CD14-positive monocyte (primary cell): ENCODE measurements around the gene BRS3. TPM values are rescaled to one million over a fixed set of nuclear protein-coding genes. Genes with fewer than 3 reads are reported as not detected.

Experiments used
- DNase-seq, 3 donors: peaks; one replicate each; pipeline ENCODE4 v3.0.0-alpha.2; 2011 to 2022
- H2AFZ ChIP-seq: 2 replicates; pipeline ENCODE4 v1.6.0; 2012; ENCODE audit warnings: mild to moderate bottlenecking, low read depth, low read length, inconsistent platforms; ENCODE audit not compliant: insufficient read depth, poor library complexity, severe bottlenecking
- H3K27ac ChIP-seq, 2 donors: 1 replicate in 1 of 2; 2 replicates in 1 of 2; pipeline ENCODE4 v1.5.1; 2012 to 2013; ENCODE audit warnings: low read length in 2 of 2, control low read depth in 1 of 2, inconsistent platforms in 1 of 2, low read depth in 1 of 2, mild to moderate bottlenecking in 1 of 2
- H3K27me3 ChIP-seq, 2 donors: one replicate each; pipeline versions ENCODE4 v1.6.0 to v1.6.1; 2011 to 2013; ENCODE audit warnings: low read length in 2 of 2; ENCODE audit not compliant: control insufficient read depth in 2 of 2, insufficient read depth in 2 of 2
- H3K36me3 ChIP-seq, 2 donors: replicated peaks in 1 of 2; 1 replicate in 1 of 2; 2 replicates in 1 of 2; pipeline versions ENCODE4 v1.5.1 to v1.6.1; 2012 to 2013; ENCODE audit warnings: low read length in 2 of 2, control low read depth in 1 of 2, inconsistent platforms in 1 of 2, mild to moderate bottlenecking in 1 of 2; ENCODE audit not compliant: insufficient read depth in 2 of 2, control insufficient read depth in 1 of 2
- H3K4me1 ChIP-seq, 2 donors: 1 replicate in 1 of 2; 2 replicates in 1 of 2; pipeline versions ENCODE4 v1.5.1 to v1.6.1; 2012 to 2013; ENCODE audit warnings: low read length in 2 of 2, control low read depth in 1 of 2, inconsistent platforms in 1 of 2, mild to moderate bottlenecking in 1 of 2, moderate library complexity in 1 of 2; ENCODE audit not compliant: insufficient read depth in 2 of 2, control insufficient read depth in 1 of 2
- H3K4me2 ChIP-seq: replicated peaks from 2 replicates; pipeline ENCODE3; 2012; ENCODE audit warnings: low read length, moderate library complexity, mild to moderate bottlenecking; ENCODE audit not compliant: poor library complexity, severe bottlenecking; ENCODE audit errors: extremely low read depth
- H3K4me3 ChIP-seq, 3 experiments: fragments of 200-600 bp in 1 of 3; sonication (generic) in 1 of 3; replicated peaks in 1 of 3; 1 replicate in 2 of 3; 2 replicates in 1 of 3; pipeline ENCODE4 v1.5.1; 2011 to 2013; ENCODE audit warnings: low read length in 3 of 3, mild to moderate bottlenecking in 3 of 3, control low read depth in 2 of 3, low read depth in 2 of 3, inconsistent platforms in 1 of 3, moderate library complexity in 1 of 3
- H3K79me2 ChIP-seq: 2 replicates; pipeline ENCODE4 v1.6.0; 2012; ENCODE audit warnings: mild to moderate bottlenecking, control low read depth, inconsistent platforms, low read length, moderate library complexity; ENCODE audit not compliant: insufficient read depth
- H3K9ac ChIP-seq: 2 replicates; pipeline ENCODE4 v1.6.0; 2017; ENCODE audit warnings: low read length, mild to moderate bottlenecking; ENCODE audit not compliant: insufficient read depth, poor library complexity, severe bottlenecking
- H3K9me3 ChIP-seq, 2 donors: replicated peaks in 1 of 2; 1 replicate in 1 of 2; 2 replicates in 1 of 2; pipeline versions ENCODE4 v1.5.1 to v1.6.1; 2012 to 2013; ENCODE audit warnings: low read length in 2 of 2, control low read depth in 1 of 2; ENCODE audit not compliant: control insufficient read depth in 1 of 2, insufficient read depth in 1 of 2
- H4K20me1 ChIP-seq: 2 replicates; pipeline ENCODE4 v1.6.0; 2012; ENCODE audit warnings: mild to moderate bottlenecking, low read length, control low read depth, moderate library complexity; ENCODE audit not compliant: insufficient read depth
- H3K27ac Mint-ChIP-seq, 7 donors: one replicate each; pipeline ENCODE4 v1.8.0; 2020; ENCODE audit warnings: mild to moderate bottlenecking in 7 of 7, mixed read lengths in 7 of 7, moderate library complexity in 6 of 7, inconsistent platforms in 2 of 7
- H3K27me3 Mint-ChIP-seq, 3 donors: one replicate each; pipeline ENCODE4 v1.8.0; 2021 to 2022; ENCODE audit warnings: low read depth in 3 of 3, mild to moderate bottlenecking in 3 of 3, mixed read lengths in 3 of 3, moderate library complexity in 3 of 3, inconsistent platforms in 1 of 3
- H3K36me3 Mint-ChIP-seq, 2 donors: one replicate each; pipeline ENCODE4 v1.8.0; 2020; ENCODE audit warnings: mixed read lengths in 2 of 2, inconsistent platforms in 1 of 2, mild to moderate bottlenecking in 1 of 2
- H3K4me1 Mint-ChIP-seq: one replicate; pipeline ENCODE4 v1.8.0; 2020; ENCODE audit warnings: mild to moderate bottlenecking, mixed read lengths
- H3K4me3 Mint-ChIP-seq, 2 donors: one replicate each; pipeline ENCODE4 v1.8.0; 2020; ENCODE audit warnings: mild to moderate bottlenecking in 2 of 2, mixed read lengths in 2 of 2, moderate library complexity in 1 of 2
- H3K9me3 Mint-ChIP-seq, 7 donors: one replicate each; pipeline ENCODE4 v1.8.0; 2020 to 2022; ENCODE audit warnings: mixed read lengths in 7 of 7, mild to moderate bottlenecking in 6 of 7, moderate library complexity in 6 of 7, inconsistent platforms in 2 of 7
- CTCF ChIP-seq: fragments of 200-600 bp; IDR thresholded peaks from one replicate; pipeline ENCODE4 v1.8.0; 2022; ENCODE audit warnings: antibody characterized with exemption, mild to moderate bottlenecking
- WGBS: methylation state at CpG from one replicate; pipeline ENCODE4 v1.1.5; 2013; ENCODE audit warnings: missing lambda C conversion rate; ENCODE audit not compliant: insufficient coverage; 5-methylcytosine and 5-hydroxymethylcytosine counted together
- intact Hi-C, 2 donors: fragments of 100-400 bp; cut with micrococcal nuclease; formaldehyde crosslinking; loops; one replicate each; pipeline versions ENCODE4 v1.15.0 to v1.15.1; 2023
- polyA plus RNA-seq, 3 donors: library from polyadenylated mRNA; depleted of rRNA in 1 of 3; unstranded in 2 of 3; stranded (reverse) in 1 of 3; fragments of 300-500 nt in 2 of 3; fragments of >200 nt in 1 of 3; fragmentation: Illumina TruSeq in 2 of 3; gene quantifications; 1 replicate in 2 of 3; 2 replicates in 1 of 3; pipeline ENCODE4 v1.2.3, GENCODE V29; 2012 to 2021

BRS3 gene
- polyA plus RNA-seq, 3 donors = not detected

- Mint-ChIP-seq H3K4me3 (no peak overlapping the region), H3K27ac (no peak overlapping the region), H3K9me3 (peaks cover 0 to 2% (median 1%) of the 10 kb centered on the region in 7 donors), H3K4me1 (no peaks in the 10 kb centered on the region), H3K36me3 (no peaks in the 10 kb centered on the region), H3K27me3 (peaks cover 0 to 6% (median 5%) of the 10 kb centered on the region in 3 donors)
- no peak overlapping the region for H2AFZ ChIP-seq
- intact Hi-C loops = no loop called here
- H3K9ac ChIP-seq = no peak overlapping the region
- no peaks in the 10 kb centered on the region for H3K36me3 ChIP-seq
- H3K4me2 ChIP-seq = no peak overlapping the region
- H3K27ac ChIP-seq = no peak overlapping the region
- no peaks in the 10 kb centered on the region for H3K4me1 ChIP-seq
- no peak for DNase-seq
- TF ChIP-seq CTCF = no peak
- no peaks in the 10 kb centered on the region for H3K79me2 ChIP-seq
- 50% methylated on average over 1 of the region's 2 CpGs for WGBS
- no peaks in the 10 kb centered on the region for H4K20me1 ChIP-seq
- no peak overlapping the region for H3K4me3 ChIP-seq
- H3K27me3 ChIP-seq = peaks cover 0 to 1% of the 10 kb centered on the region in 2 donors
- no peaks in the 10 kb centered on the region for H3K9me3 ChIP-seq
Observed at GRCh38 chrX:136525738-136526606, 38.2 kb downstream of the BRS3 start.

GRCh38 chrX:136528645-136529315 is 41.0 kb downstream of the BRS3 start:
- no peak overlapping the region for H3K4me3 ChIP-seq
- no peak for TF ChIP-seq CTCF
- H3K27ac ChIP-seq = no peak overlapping the region
- no peaks in the 10 kb centered on the region for H3K36me3 ChIP-seq
- no peaks in the 10 kb centered on the region for H4K20me1 ChIP-seq
- no peak overlapping the region for H3K4me3 Mint-ChIP-seq
- H3K9me3 ChIP-seq = no peaks in the 10 kb centered on the region
- H3K4me2 ChIP-seq = no peak overlapping the region
- H3K27me3 ChIP-seq = no peaks in the 10 kb centered on the region
- no peak overlapping the region for H3K27ac Mint-ChIP-seq
- peaks cover 0 to 7% (median 5%) of the 10 kb centered on the region in 3 donors for H3K27me3 Mint-ChIP-seq
- intact Hi-C loops = no loop called here
- 100% methylated on average over 1 of the region's 8 CpGs for WGBS
- DNase-seq = no peak
- H3K4me1 ChIP-seq = no peaks in the 10 kb centered on the region
- no peaks in the 10 kb centered on the region for H3K79me2 ChIP-seq
- no peaks in the 10 kb centered on the region for H3K36me3 Mint-ChIP-seq
- no peak overlapping the region for H3K9ac ChIP-seq
- H2AFZ ChIP-seq = no peak overlapping the region
- peaks cover 0 to 2% (median 0%) of the 10 kb centered on the region in 7 donors for H3K9me3 Mint-ChIP-seq
- no peaks in the 10 kb centered on the region for H3K4me1 Mint-ChIP-seq
